MM.1S (cell line): ENCODE measurements around the gene TSHZ2.

Experiments used
- CTCF ChIP-seq: fragments of 300-600 bp; sonication (generic); IDR thresholded peaks from 2 replicates; pipeline ENCODE4 v1.5.1; 2016; ENCODE audit warnings: antibody characterized with exemption, low read length, mixed read lengths
- EZH2 ChIP-seq: fragments of 300-600 bp; sonication (generic); optimal IDR thresholded peaks from 2 replicates; pipeline ENCODE3; 2017; ENCODE audit warnings: low read depth, mild to moderate bottlenecking, antibody characterized with exemption, low read length, mixed read lengths

- TF ChIP-seq CTCF (no peak), EZH2 (no peak)
Measured at GRCh38 chr20:52943185-52943841, 28.8 kb upstream of the TSHZ2 start.
